ENCODE results near the gene C1orf35. TPM values are rescaled to one million over a fixed set of nuclear protein-coding genes. Genes with fewer than 3 reads are reported as not detected.

Gene C1orf35
- total RNA-seq, 1 donor from 2014 or later: 12.5 TPM

DNA sequence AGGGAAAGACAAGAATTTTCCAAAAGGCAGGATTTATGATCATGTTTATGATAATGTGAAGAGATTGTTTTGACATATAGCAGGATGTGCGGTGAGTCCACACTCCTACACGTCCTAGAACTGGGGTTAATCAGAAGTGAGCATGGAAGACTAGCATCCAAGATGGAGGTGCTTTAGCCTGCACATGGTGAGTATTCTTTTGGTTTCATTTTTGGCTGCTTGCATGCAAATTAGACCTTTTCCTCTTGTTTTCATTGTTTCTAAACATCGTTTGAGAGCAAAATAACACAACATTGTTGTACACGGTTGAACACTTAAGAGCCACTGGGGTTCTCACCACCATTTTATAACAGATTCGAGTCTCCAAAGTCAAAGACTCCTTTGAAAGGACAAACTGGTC, 22.1 kb upstream of the C1orf35 start:
- Histone ChIP-seq H3K9me3 (no peaks in the 10 kb centered on the region), H3K36me3 (no peaks in the 10 kb centered on the region), H3K4me3 (no peak overlapping the region), H3K27me3 (no peaks in the 10 kb centered on the region), H3K27ac (no peak overlapping the region), H3K4me1 (no peaks in the 10 kb centered on the region)
- intact Hi-C loops (cut with DNase I): no loop called here
- ATAC-seq: no peak
- TF ChIP-seq, protein P1, sequence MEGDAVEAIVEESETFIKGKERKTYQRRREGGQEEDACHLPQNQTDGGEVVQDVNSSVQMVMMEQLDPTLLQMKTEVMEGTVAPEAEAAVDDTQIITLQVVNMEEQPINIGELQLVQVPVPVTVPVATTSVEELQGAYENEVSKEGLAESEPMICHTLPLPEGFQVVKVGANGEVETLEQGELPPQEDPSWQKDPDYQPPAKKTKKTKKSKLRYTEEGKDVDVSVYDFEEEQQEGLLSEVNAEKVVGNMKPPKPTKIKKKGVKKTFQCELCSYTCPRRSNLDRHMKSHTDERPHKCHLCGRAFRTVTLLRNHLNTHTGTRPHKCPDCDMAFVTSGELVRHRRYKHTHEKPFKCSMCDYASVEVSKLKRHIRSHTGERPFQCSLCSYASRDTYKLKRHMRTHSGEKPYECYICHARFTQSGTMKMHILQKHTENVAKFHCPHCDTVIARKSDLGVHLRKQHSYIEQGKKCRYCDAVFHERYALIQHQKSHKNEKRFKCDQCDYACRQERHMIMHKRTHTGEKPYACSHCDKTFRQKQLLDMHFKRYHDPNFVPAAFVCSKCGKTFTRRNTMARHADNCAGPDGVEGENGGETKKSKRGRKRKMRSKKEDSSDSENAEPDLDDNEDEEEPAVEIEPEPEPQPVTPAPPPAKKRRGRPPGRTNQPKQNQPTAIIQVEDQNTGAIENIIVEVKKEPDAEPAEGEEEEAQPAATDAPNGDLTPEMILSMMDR (IDR thresholded peaks at IDR 0.05): no peak
- no peak for DNase-seq

DNA sequence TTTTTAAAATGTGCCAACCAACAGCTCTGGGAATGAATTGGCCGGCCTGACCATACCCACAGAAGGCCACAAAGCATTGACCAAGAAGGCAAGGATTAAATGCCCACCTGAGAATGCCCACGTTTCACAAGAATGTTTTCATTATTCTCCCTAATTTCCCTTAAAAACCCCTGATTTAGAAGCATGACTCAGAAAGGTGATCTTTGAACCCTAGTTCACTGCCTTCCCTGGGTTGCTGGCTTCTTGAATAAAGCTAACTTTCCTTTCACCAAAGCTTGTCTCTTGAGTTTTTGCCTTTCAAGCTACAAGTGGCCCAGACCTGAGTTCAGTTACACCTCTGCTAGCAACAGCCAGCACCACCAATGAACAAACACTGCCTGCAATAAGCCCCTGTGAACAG, 20.4 kb upstream of the C1orf35 start:
- no peaks in the 10 kb centered on the region for H3K36me3 ChIP-seq
- no peaks in the 10 kb centered on the region for H3K9me3 ChIP-seq
- H3K27me3 ChIP-seq: no peaks in the 10 kb centered on the region
- H3K4me3 ChIP-seq: no peak overlapping the region
- H3K4me1 ChIP-seq: no peaks in the 10 kb centered on the region
- intact Hi-C loops (cut with DNase I): no loop called here
- ATAC-seq (no peak), DNase-seq (no peak)
- H3K27ac ChIP-seq: no peak overlapping the region
- TF ChIP-seq, protein P1 (IDR thresholded peaks at IDR 0.05): no peak

DNA sequence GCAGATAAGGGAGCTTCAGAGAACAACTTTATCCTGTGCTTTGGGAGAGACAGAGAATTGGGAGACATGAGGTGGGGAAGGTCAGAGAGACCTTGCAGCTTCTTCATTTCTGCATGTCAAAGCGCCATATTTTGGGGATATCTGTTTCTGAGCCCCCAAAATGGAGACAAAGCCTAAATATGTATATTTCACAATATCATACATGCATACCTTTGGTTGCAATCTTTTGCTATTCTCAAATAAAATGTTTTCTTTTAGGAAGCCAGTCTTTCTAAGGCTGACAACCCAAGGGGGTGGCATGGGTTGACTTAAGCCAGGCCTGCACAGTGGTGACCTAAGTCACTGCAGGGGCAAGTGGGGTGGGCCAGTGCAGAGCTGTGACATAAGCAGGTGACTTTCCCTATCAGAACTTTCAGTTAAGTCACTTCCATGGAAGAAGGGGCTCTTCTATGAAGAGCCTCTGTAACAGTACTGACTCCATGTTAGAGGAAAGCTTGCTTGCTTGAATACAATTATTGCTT, 19.9 kb upstream of the C1orf35 start:
- H3K4me3 ChIP-seq: no peak overlapping the region
- no peak for ATAC-seq
- H3K9me3 ChIP-seq: no peaks in the 10 kb centered on the region
- H3K27me3 ChIP-seq: no peaks in the 10 kb centered on the region
- H3K4me1 ChIP-seq: no peaks in the 10 kb centered on the region
- TF ChIP-seq, protein P1 (IDR thresholded peaks at IDR 0.05): no peak
- no peaks in the 10 kb centered on the region for H3K36me3 ChIP-seq
- no peak overlapping the region for H3K27ac ChIP-seq
- no peak for DNase-seq
- intact Hi-C loops (cut with DNase I): no loop called here

DNA sequence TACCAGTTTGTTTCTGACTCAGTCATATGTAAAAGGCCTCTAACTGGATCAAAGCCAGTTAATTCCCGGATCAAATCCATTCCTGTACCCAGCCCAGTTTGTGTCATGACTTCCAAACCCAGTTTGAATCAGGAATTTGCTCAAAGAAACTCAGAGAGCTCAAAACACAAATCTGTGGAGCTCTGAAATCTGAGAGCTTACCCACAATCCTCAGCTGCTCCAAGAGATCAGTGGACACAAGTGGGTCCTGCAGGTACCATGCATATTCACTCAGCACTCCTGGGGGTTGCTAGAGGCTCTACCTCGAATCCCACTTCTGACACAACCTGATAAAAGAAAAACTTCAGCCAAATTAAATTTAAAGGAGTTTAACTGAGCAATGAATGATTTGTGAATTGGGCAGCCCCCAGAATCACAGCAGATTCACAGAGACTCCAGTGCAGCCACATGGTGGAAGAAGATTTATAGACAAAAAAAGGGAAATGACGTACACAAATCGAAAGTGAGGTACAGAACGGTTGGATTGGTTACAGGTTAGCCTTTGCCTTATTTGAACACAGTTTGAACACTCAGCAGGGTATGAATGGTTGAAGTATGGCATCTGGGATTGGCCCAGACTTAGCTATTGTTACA, 17.8 kb upstream of the C1orf35 start:
- TF ChIP-seq, protein P1 (IDR thresholded peaks at IDR 0.05): no peak
- H3K4me1 ChIP-seq: no peaks in the 10 kb centered on the region
- H3K27me3 ChIP-seq: no peaks in the 10 kb centered on the region
- H3K36me3 ChIP-seq: no peaks in the 10 kb centered on the region
- no peaks in the 10 kb centered on the region for H3K9me3 ChIP-seq
- intact Hi-C loops (cut with DNase I): no loop called here
- DNase-seq (no peak), ATAC-seq (no peak)
- no peak overlapping the region for H3K27ac ChIP-seq
- H3K4me3 ChIP-seq: no peak overlapping the region

DNA sequence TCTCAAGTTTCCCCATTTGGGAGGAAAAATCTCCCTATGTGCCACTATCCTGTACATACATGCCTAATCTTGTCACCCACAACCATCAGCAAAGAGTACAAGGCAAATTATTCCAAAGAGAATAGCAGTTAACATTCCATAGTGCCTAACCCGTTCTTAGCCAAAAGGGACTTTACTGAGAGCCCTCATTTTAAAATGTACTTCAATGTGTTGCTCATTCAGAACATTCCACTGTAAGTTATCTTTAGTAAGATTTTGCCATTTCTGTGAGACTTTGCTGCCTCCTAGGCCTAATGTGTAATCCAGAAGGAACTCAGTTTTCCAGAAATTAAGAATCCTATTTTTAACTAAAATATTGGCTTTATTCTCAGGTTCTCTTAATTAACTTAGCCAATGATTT, 17.2 kb upstream of the C1orf35 start:
- Histone ChIP-seq H3K4me1 (no peaks in the 10 kb centered on the region), H3K27me3 (no peaks in the 10 kb centered on the region), H3K27ac (no peak overlapping the region), H3K4me3 (no peak overlapping the region), H3K9me3 (no peaks in the 10 kb centered on the region), H3K36me3 (no peaks in the 10 kb centered on the region)
- intact Hi-C loops (cut with DNase I): no loop called here
- ATAC-seq (no peak), DNase-seq (no peak)
- TF ChIP-seq, protein P1 (IDR thresholded peaks at IDR 0.05): no peak

DNA sequence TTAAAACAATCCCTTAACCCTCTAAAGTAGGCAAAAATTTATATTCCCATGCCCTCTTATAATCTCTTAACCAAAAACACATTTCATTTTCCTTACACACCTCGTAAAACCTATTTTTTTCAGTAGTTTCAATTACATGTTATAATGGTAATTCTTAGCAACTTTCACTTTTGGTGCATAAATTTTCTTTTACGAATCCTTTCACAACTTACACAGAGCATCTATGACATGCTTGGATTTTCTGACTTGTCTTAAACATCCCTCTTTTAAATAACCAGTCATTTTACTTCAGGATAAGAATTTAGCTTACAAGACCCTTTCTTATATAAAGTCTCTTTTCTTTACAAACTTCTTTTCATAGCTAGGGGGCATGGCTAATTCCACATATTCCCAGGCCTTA, 14.9 kb upstream of the C1orf35 start:
- Histone ChIP-seq H3K4me3 (no peak overlapping the region), H3K4me1 (no peaks in the 10 kb centered on the region), H3K27me3 (no peaks in the 10 kb centered on the region), H3K36me3 (no peaks in the 10 kb centered on the region), H3K9me3 (no peaks in the 10 kb centered on the region), H3K27ac (no peak overlapping the region)
- TF ChIP-seq, protein P1 (IDR thresholded peaks at IDR 0.05): no peak
- ATAC-seq: no peak
- intact Hi-C loops (cut with DNase I): no loop called here
- DNase-seq: no peak
